Activated CD8-positive, alpha-beta memory T cell treated with anti-CD3 and anti-CD28 coated beads for 4 hours (primary cell): ENCODE results near the gene CC2D1A.

Experiments used
- DNase-seq, 2 donors: peaks; one replicate each; pipeline ENCODE4 v3.0.0-alpha.2; 2020; ENCODE audit warnings: low read depth in 2 of 2

The CC2D1A gene

DNA sequence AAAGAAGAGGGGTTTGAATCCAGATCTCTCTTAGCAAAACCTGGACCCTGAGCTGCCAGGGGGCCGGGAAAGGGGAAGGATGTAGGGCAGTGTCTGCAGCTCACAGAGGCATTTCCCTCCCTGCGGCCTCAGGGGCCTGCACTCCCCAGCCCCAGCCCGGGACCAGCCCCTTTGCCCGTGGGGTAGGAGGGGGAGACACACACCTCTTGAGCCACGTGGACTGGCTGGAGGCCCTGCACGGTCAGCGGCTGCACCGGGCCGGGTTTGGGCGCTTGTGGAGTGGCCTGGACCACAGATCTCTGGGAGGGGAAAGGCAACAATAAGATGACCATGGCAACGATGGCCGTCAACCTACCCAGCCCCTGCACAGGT, 73.2 kb downstream of the CC2D1A start:
- no peak for DNase-seq

DNA sequence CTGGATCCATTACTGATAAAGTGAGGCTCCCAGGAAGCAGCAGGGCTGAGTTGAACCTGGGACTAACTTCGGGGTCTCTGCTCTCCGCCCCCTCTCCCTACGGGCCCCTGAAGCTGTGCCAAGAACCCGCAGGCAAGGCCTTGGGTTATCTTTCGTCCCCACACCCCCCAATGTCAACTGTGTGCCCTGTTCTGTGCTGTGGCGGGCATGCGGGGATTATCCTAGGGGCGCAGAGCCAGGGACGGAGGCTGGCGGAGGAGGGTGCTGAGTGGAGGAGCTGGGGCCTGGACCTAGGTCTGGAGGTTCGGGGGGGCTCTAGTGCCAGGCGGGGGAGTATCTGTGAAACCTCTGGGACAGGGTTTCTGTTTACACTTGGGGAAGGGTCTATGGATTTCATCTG, 73.7 kb downstream of the CC2D1A start:
- DNase-seq: no peak

DNA sequence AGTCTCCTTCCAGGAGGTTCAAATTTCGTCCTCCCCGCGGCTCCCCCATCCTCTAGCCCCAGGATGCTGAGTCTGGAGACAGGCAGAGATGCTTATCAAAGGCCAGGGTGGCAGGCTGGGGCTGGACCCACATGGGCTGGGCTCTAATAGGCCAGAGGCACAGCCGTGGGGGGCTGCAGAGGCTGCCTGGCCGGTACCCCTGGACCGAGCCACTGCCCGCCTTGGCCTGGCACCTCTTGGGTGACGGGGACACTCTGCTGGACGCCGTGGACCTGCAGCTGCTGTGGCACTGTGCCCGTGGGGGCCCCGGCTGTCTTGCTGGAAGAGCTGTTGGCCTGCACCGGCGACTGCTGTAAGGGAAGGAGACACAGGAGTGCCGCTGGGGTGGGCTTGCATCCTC, 74.3 kb downstream of the CC2D1A start:
- DNase-seq: no peak
